HepG2 (cell line): ENCODE results near the gene SYPL2. TPM values are rescaled to one million over a fixed set of nuclear protein-coding genes. Genes with fewer than 3 reads are reported as not detected.

Experiments
- ATAD3A ChIP-seq: sonication (generic); formaldehyde crosslinking; IDR thresholded peaks from 2 replicates; pipeline ENCODE4 v1.4.0; 2020; ENCODE audit warnings: missing genetic modification reagents
- CREB1 ChIP-seq, 2 experiments: fragments of 450-650 bp in 1 of 2; IDR thresholded peaks; 2 replicates each; pipeline ENCODE4 v1.6.1; 2016 to 2017; ENCODE audit warnings: control low read depth in 1 of 2, mild to moderate bottlenecking in 1 of 2, missing compliant biosample characterization in 1 of 2, missing genetic modification characterization in 1 of 2
- HCFC1 ChIP-seq: fragments of 150-350 bp; IDR thresholded peaks from 2 replicates; pipeline ENCODE4 v1.6.1; 2014; ENCODE audit warnings: low read depth, low read length
- HDAC2 ChIP-seq: sonication (generic); formaldehyde crosslinking; IDR thresholded peaks from 2 replicates; pipeline ENCODE4 v1.4.0; 2020; ENCODE audit warnings: missing genetic modification reagents
- SNAI1 ChIP-seq: sonication (generic); formaldehyde crosslinking; IDR thresholded peaks from 2 replicates; pipeline ENCODE4 v1.5.0; 2020; ENCODE audit warnings: mild to moderate bottlenecking, missing genetic modification reagents, borderline replicate concordance
- TCF7L2 ChIP-seq: IDR thresholded peaks from 2 replicates; pipeline ENCODE4 v1.6.1; 2011; ENCODE audit warnings: mild to moderate bottlenecking, low read depth, low read length, moderate library complexity
- TEAD2 ChIP-seq: sonication (generic); formaldehyde crosslinking; IDR thresholded peaks from 2 replicates; pipeline ENCODE4 v1.9.0; 2021; ENCODE audit warnings: missing genetic modification reagents
- THAP11 ChIP-seq: IDR thresholded peaks from 2 replicates; pipeline ENCODE4 v1.6.1; 2016; ENCODE audit warnings: missing biosample characterization, missing genetic modification reagents
- ZBTB21 ChIP-seq: sonication (generic); formaldehyde crosslinking; IDR thresholded peaks from 2 replicates; pipeline ENCODE4 v1.4.0; 2020; ENCODE audit warnings: missing genetic modification reagents
- ZNF296 ChIP-seq: sonication (generic); formaldehyde crosslinking; conservative IDR thresholded peaks from 2 replicates; pipeline ENCODE4 v1.5.0; 2020; ENCODE audit warnings: mild to moderate bottlenecking, missing genetic modification reagents
- ZNF333 ChIP-seq: sonication (generic); formaldehyde crosslinking; IDR thresholded peaks from 2 replicates; pipeline ENCODE4 v1.4.0; 2020; ENCODE audit warnings: mild to moderate bottlenecking, missing genetic modification reagents, borderline replicate concordance
- ZNF383 ChIP-seq: sonication (generic); formaldehyde crosslinking; IDR thresholded peaks from 2 replicates; pipeline ENCODE4 v1.4.0; 2020; ENCODE audit warnings: missing genetic modification reagents, mild to moderate bottlenecking, borderline replicate concordance
- ZNF549 ChIP-seq: sonication (generic); formaldehyde crosslinking; IDR thresholded peaks from 2 replicates; pipeline ENCODE4 v1.5.0; 2020; ENCODE audit warnings: missing genetic modification reagents
- ZNF552 ChIP-seq: sonication (generic); formaldehyde crosslinking; IDR thresholded peaks from 2 replicates; pipeline ENCODE4 v1.9.0; 2022; ENCODE audit warnings: missing genetic modification reagents, mild to moderate bottlenecking, borderline replicate concordance
- ZNF772 ChIP-seq: sonication (generic); formaldehyde crosslinking; IDR thresholded peaks from 2 replicates; pipeline ENCODE4 v1.5.0; 2020; ENCODE audit warnings: mild to moderate bottlenecking, missing genetic modification reagents
- ZNF816 ChIP-seq: sonication (generic); formaldehyde crosslinking; IDR thresholded peaks from 2 replicates; pipeline ENCODE4 v1.8.0; 2022; ENCODE audit warnings: missing genetic modification reagents, mild to moderate bottlenecking, borderline replicate concordance
- polyA plus RNA-seq, 8 experiments: library from polyadenylated mRNA; depleted of rRNA in 3 of 8; stranded (reverse) in 7 of 8; unstranded in 1 of 8; fragments of >200 nt; fragmentation: Illumina TruSeq in 4 of 8; extraction: Trizol in 4 of 8; gene quantifications; 2 replicates each; pipeline versions ENCODE4 v1.2.1 to v1.2.3, GENCODE V29; 2011 to 2016; ENCODE audit warnings: low read depth in 4 of 8, missing spikeins in 1 of 8, mixed read lengths in 1 of 8; ENCODE audit not compliant: insufficient read depth in 1 of 8
- total RNA-seq, 5 experiments: library from RNA; depleted of rRNA; stranded (reverse); fragments of >200 nt; fragmentation: Illumina TruSeq; extraction: Trizol; gene quantifications; 2 replicates each; pipeline ENCODE4 v1.2.3, GENCODE V29; 2016; ENCODE audit warnings: low read depth in 1 of 5
- TF ChIP-seq, protein P1 (sequence below): sonication (generic); formaldehyde crosslinking; IDR thresholded peaks from 2 replicates; pipeline ENCODE4 v1.4.0; 2020; ENCODE audit warnings: missing genetic modification reagents
- TF ChIP-seq, protein P2 (sequence below): sonication (generic); formaldehyde crosslinking; IDR thresholded peaks from 2 replicates; pipeline ENCODE4 v1.4.0; 2020; ENCODE audit warnings: missing genetic modification reagents, borderline replicate concordance
- TF ChIP-seq, protein P3 (sequence below): sonication (generic); formaldehyde crosslinking; IDR thresholded peaks from 2 replicates; pipeline ENCODE4 v1.4.0; 2020; ENCODE audit warnings: mild to moderate bottlenecking, missing genetic modification reagents
- TF ChIP-seq, protein P4 (sequence below): sonication (generic); formaldehyde crosslinking; IDR thresholded peaks from 2 replicates; pipeline ENCODE4 v1.9.0; 2022; ENCODE audit warnings: missing genetic modification reagents, mild to moderate bottlenecking, borderline replicate concordance

SYPL2 gene
- total and polyA plus RNA-seq, 2 of the 13 experiments (the other 11 are each of a cell fraction or from before 2014, with no cell fraction given) = 0.17 to 0.24 TPM

DNA sequence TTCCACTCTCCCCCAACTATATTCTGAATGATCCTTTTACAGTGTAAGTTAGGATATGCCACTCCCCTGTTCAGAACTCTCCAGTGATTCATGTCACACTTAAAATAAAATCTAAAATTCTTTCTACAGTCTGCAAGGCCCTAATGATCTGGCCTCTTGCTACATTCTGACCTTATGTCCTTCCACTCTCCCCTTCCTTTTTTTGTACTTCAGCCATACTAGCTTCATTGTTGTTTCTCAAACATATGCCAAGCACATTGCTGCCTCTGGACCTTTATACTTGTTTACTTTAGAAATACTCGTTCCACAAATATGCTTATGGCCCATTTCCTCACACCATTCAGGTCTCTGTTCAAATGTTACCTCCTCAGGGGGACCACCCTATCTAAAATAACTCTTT is 25.3 kb upstream of the SYPL2 start (continued):
- TF ChIP-seq, protein P1, sequence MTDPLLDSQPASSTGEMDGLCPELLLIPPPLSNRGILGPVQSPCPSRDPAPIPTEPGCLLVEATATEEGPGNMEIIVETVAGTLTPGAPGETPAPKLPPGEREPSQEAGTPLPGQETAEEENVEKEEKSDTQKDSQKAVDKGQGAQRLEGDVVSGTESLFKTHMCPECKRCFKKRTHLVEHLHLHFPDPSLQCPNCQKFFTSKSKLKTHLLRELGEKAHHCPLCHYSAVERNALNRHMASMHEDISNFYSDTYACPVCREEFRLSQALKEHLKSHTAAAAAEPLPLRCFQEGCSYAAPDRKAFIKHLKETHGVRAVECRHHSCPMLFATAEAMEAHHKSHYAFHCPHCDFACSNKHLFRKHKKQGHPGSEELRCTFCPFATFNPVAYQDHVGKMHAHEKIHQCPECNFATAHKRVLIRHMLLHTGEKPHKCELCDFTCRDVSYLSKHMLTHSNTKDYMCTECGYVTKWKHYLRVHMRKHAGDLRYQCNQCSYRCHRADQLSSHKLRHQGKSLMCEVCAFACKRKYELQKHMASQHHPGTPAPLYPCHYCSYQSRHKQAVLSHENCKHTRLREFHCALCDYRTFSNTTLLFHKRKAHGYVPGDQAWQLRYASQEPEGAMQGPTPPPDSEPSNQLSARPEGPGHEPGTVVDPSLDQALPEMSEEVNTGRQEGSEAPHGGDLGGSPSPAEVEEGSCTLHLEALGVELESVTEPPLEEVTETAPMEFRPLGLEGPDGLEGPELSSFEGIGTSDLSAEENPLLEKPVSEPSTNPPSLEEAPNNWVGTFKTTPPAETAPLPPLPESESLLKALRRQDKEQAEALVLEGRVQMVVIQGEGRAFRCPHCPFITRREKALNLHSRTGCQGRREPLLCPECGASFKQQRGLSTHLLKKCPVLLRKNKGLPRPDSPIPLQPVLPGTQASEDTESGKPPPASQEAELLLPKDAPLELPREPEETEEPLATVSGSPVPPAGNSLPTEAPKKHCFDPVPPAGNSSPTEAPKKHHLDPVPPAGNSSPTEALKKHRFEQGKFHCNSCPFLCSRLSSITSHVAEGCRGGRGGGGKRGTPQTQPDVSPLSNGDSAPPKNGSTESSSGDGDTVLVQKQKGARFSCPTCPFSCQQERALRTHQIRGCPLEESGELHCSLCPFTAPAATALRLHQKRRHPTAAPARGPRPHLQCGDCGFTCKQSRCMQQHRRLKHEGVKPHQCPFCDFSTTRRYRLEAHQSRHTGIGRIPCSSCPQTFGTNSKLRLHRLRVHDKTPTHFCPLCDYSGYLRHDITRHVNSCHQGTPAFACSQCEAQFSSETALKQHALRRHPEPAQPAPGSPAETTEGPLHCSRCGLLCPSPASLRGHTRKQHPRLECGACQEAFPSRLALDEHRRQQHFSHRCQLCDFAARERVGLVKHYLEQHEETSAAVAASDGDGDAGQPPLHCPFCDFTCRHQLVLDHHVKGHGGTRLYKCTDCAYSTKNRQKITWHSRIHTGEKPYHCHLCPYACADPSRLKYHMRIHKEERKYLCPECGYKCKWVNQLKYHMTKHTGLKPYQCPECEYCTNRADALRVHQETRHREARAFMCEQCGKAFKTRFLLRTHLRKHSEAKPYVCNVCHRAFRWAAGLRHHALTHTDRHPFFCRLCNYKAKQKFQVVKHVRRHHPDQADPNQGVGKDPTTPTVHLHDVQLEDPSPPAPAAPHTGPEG (CRISPR knock-in tag) = no peak
- TF ChIP-seq, protein P2, sequence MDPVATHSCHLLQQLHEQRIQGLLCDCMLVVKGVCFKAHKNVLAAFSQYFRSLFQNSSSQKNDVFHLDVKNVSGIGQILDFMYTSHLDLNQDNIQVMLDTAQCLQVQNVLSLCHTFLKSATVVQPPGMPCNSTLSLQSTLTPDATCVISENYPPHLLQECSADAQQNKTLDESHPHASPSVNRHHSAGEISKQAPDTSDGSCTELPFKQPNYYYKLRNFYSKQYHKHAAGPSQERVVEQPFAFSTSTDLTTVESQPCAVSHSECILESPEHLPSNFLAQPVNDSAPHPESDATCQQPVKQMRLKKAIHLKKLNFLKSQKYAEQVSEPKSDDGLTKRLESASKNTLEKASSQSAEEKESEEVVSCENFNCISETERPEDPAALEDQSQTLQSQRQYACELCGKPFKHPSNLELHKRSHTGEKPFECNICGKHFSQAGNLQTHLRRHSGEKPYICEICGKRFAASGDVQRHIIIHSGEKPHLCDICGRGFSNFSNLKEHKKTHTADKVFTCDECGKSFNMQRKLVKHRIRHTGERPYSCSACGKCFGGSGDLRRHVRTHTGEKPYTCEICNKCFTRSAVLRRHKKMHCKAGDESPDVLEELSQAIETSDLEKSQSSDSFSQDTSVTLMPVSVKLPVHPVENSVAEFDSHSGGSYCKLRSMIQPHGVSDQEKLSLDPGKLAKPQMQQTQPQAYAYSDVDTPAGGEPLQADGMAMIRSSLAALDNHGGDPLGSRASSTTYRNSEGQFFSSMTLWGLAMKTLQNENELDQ (CRISPR knock-in tag) = no peak
- peak; percentile 55 for TF ChIP-seq THAP11 (CRISPR knock-in tag)
- TF ChIP-seq ZBTB21 (CRISPR knock-in tag) = no peak
- no peak for TF ChIP-seq ATAD3A (CRISPR knock-in tag)
- no peak for TF ChIP-seq ZNF549
- TF ChIP-seq ZNF772 (CRISPR knock-in tag) = no peak
- TF ChIP-seq ZNF296 = no peak
- TF ChIP-seq, protein P3, sequence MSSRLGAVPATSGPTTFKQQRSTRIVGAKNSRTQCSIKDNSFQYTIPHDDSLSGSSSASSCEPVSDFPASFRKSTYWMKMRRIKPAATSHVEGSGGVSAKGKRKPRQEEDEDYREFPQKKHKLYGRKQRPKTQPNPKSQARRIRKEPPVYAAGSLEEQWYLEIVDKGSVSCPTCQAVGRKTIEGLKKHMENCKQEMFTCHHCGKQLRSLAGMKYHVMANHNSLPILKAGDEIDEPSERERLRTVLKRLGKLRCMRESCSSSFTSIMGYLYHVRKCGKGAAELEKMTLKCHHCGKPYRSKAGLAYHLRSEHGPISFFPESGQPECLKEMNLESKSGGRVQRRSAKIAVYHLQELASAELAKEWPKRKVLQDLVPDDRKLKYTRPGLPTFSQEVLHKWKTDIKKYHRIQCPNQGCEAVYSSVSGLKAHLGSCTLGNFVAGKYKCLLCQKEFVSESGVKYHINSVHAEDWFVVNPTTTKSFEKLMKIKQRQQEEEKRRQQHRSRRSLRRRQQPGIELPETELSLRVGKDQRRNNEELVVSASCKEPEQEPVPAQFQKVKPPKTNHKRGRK (CRISPR knock-in tag) = no peak
- TF ChIP-seq HCFC1 = no peak
- peak; percentile 44; the same call in 1 of the 2 replicates for TF ChIP-seq HDAC2 (CRISPR knock-in tag)
- TF ChIP-seq, protein P4, sequence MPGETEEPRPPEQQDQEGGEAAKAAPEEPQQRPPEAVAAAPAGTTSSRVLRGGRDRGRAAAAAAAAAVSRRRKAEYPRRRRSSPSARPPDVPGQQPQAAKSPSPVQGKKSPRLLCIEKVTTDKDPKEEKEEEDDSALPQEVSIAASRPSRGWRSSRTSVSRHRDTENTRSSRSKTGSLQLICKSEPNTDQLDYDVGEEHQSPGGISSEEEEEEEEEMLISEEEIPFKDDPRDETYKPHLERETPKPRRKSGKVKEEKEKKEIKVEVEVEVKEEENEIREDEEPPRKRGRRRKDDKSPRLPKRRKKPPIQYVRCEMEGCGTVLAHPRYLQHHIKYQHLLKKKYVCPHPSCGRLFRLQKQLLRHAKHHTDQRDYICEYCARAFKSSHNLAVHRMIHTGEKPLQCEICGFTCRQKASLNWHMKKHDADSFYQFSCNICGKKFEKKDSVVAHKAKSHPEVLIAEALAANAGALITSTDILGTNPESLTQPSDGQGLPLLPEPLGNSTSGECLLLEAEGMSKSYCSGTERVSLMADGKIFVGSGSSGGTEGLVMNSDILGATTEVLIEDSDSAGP (CRISPR knock-in tag) = no peak
- TF ChIP-seq SNAI1 (CRISPR knock-in tag) = no peak
- no peak for TF ChIP-seq CREB1 (IDR thresholded peaks at IDR 0.05)
- 0 out of 2 replicates have a peak, but pooled peaks have one; percentile 28 for TF ChIP-seq CREB1 (CRISPR knock-in tag; IDR thresholded peaks at IDR 0.05)
- TF ChIP-seq ZNF552 (CRISPR knock-in tag) = no peak
- no peak for TF ChIP-seq TEAD2 (CRISPR knock-in tag)
- no peak for TF ChIP-seq ZNF816
- TF ChIP-seq ZNF333 (CRISPR knock-in tag) = no peak
- no peak for TF ChIP-seq ZNF383 (CRISPR knock-in tag)
- no peak for TF ChIP-seq TCF7L2
